IMR-90 (cell line): ENCODE data around the gene PDE4B. TPM values are rescaled to one million over a fixed set of nuclear protein-coding genes. Genes with fewer than 3 reads are reported as not detected.
A peak's percentile ranks its signal among the peaks of the same experiment; 100 is the strongest.

Experiments used
- ATAC-seq: fragments of 200-7000 bp; cut with Tn5 transposase; 2 replicates; pipeline ENCODE4 v1.9.1; 2020; ENCODE audit warnings: low read depth, mild to moderate bottlenecking, moderate library complexity
- BruUV-seq: library from RNA; stranded (reverse); fragments of 400-500 nt; replicated peaks from 2 replicates; lab custom pipeline; 2021; lab: Mats Ljungman, UMichigan
- CTCF ChIA-PET: fragments of 300-600 bp; formaldehyde crosslinking; extraction: SDS; loops from one replicate; lab custom pipeline; 2021; ENCODE audit warnings: antibody characterized with exemption; lab: Yijun Ruan, JAX
- POLR2A ChIA-PET: fragments of 300-600 bp; sonication (Branson Sonifier 250); formaldehyde crosslinking; loops from one replicate; lab custom pipeline; 2022; ENCODE audit warnings: antibody characterized with exemption; ENCODE audit not compliant: unreplicated experiment; lab: Charles Lee
- DNase-seq: peaks from one replicate; pipeline ENCODE4 v3.0.0; 2013
- H2AFZ ChIP-seq: replicated peaks from 2 replicates; pipeline ENCODE3; 2013; ENCODE audit warnings: low read length, mild to moderate bottlenecking; ENCODE audit not compliant: poor library complexity
- H2AK5ac ChIP-seq: 2 replicates; pipeline ENCODE4 v1.6.1; 2013; ENCODE audit warnings: low read depth, low read length, inconsistent platforms
- H2AK9ac ChIP-seq: replicated peaks from 2 replicates; pipeline ENCODE3; 2013; ENCODE audit warnings: mild to moderate bottlenecking, low read depth, low read length, moderate library complexity; ENCODE audit not compliant: poor library complexity
- H2BK120ac ChIP-seq: 2 replicates; pipeline ENCODE4 v1.6.1; 2013; ENCODE audit warnings: low read depth, low read length, inconsistent platforms
- H2BK15ac ChIP-seq: 3 replicates; pipeline ENCODE4 v1.6.1; 2013; ENCODE audit warnings: low read depth, low read length, inconsistent platforms
- H2BK20ac ChIP-seq: 2 replicates; pipeline ENCODE4 v1.6.1; 2013; ENCODE audit warnings: low read depth, mild to moderate bottlenecking, inconsistent platforms, low read length, moderate library complexity
- H2BK5ac ChIP-seq: 2 replicates; pipeline ENCODE4 v1.6.1; 2013; ENCODE audit warnings: mild to moderate bottlenecking, low read depth, low read length, inconsistent platforms; ENCODE audit not compliant: poor library complexity, severe bottlenecking
- H3K14ac ChIP-seq: replicated peaks from 2 replicates; pipeline ENCODE4 v1.6.1; 2013; ENCODE audit warnings: low read depth, low read length, inconsistent platforms
- H3K18ac ChIP-seq: 2 replicates; pipeline ENCODE4 v1.6.1; 2013; ENCODE audit warnings: low read depth, low read length, control low read depth
- H3K23ac ChIP-seq: 2 replicates; pipeline ENCODE4 v1.6.1; 2013; ENCODE audit warnings: low read depth, low read length, inconsistent platforms
- H3K27ac ChIP-seq: 2 replicates; pipeline ENCODE4 v1.5.1; 2013; ENCODE audit warnings: mild to moderate bottlenecking, control low read depth, low read length; ENCODE audit not compliant: insufficient read depth
- H3K27me3 ChIP-seq: 2 replicates; pipeline ENCODE4 v1.6.1; 2013; ENCODE audit warnings: low read length; ENCODE audit not compliant: control insufficient read depth, insufficient read depth
- H3K36me3 ChIP-seq: 2 replicates; pipeline ENCODE4 v1.6.1; 2013; ENCODE audit warnings: low read length, mixed read lengths; ENCODE audit not compliant: control insufficient read depth, insufficient read depth
- H3K4ac ChIP-seq: 2 replicates; pipeline ENCODE4 v1.6.1; 2013; ENCODE audit warnings: low read depth, low read length, inconsistent platforms
- H3K4me1 ChIP-seq: 2 replicates; pipeline ENCODE4 v1.6.1; 2013; ENCODE audit warnings: low read length, mixed read lengths; ENCODE audit not compliant: control insufficient read depth, insufficient read depth
- H3K4me2 ChIP-seq: 2 replicates; pipeline ENCODE4 v1.6.1; 2013; ENCODE audit warnings: low read depth, mild to moderate bottlenecking, control low read depth, low read length, moderate library complexity
- H3K4me3 ChIP-seq: 2 replicates; pipeline ENCODE4 v1.5.1; 2013; ENCODE audit warnings: low read depth, mild to moderate bottlenecking, control low read depth, low read length, moderate library complexity; ENCODE audit not compliant: insufficient read depth
- H3K56ac ChIP-seq: 2 replicates; pipeline ENCODE4 v1.6.1; 2013; ENCODE audit warnings: low read length, inconsistent platforms; ENCODE audit not compliant: insufficient read depth; ENCODE audit errors: extremely low read depth
- H3K79me1 ChIP-seq, 2 experiments: 2 replicates each; pipeline ENCODE4 v1.6.1; 2013; ENCODE audit warnings: low read length in 2 of 2, inconsistent platforms in 1 of 2, low read depth in 1 of 2
- H3K9ac ChIP-seq: 2 replicates; pipeline ENCODE4 v1.6.1; 2013; ENCODE audit warnings: low read depth, low read length, control low read depth
- H3K9me1 ChIP-seq: 2 replicates; pipeline ENCODE4 v1.6.1; 2013; ENCODE audit warnings: low read length, inconsistent platforms; ENCODE audit not compliant: insufficient read depth
- H3K9me3 ChIP-seq: 2 replicates; pipeline ENCODE4 v1.6.1; 2013; ENCODE audit warnings: low read length; ENCODE audit not compliant: control insufficient read depth, insufficient read depth
- H4K20me1 ChIP-seq: 2 replicates; pipeline ENCODE4 v1.6.1; 2013; ENCODE audit warnings: low read length, inconsistent platforms; ENCODE audit not compliant: insufficient read depth
- H4K5ac ChIP-seq: 2 replicates; pipeline ENCODE4 v1.6.1; 2013; ENCODE audit warnings: mild to moderate bottlenecking, low read depth, low read length, control low read depth
- H4K8ac ChIP-seq, 2 experiments: 2 replicates each; pipeline ENCODE4 v1.6.1; 2013; ENCODE audit warnings: low read depth in 2 of 2, low read length in 2 of 2, control low read depth in 1 of 2, inconsistent platforms in 1 of 2
- H4K91ac ChIP-seq: 2 replicates; pipeline ENCODE4 v1.6.1; 2013; ENCODE audit warnings: low read depth, low read length, inconsistent platforms; ENCODE audit not compliant: insufficient read depth
- FOS ChIP-seq: fragments of 150-350 bp; IDR thresholded peaks from 2 replicates; pipeline ENCODE4 v1.6.1; 2016; ENCODE audit warnings: low read depth, low read length
- RAD21 ChIP-seq: IDR thresholded peaks from 2 replicates; pipeline ENCODE4 v1.6.1; 2012; ENCODE audit warnings: low read length, improper control_type of control experiment
- RCOR1 ChIP-seq: IDR thresholded peaks from 2 replicates; pipeline ENCODE4 v1.6.1; 2012; ENCODE audit warnings: mild to moderate bottlenecking, low read length, improper control_type of control experiment; ENCODE audit not compliant: insufficient replicate concordance
- WGBS, 2 experiments: methylation state at CpG; one replicate each; pipeline versions ENCODE4 v1.1.5 to v1.1.7; 2013; ENCODE audit warnings: missing lambda C conversion rate in 2 of 2; ENCODE audit not compliant: insufficient read length in 1 of 2; ENCODE audit errors: extremely low coverage in 2 of 2; 5-methylcytosine and 5-hydroxymethylcytosine counted together
- dilution Hi-C: fragments of 300-500 bp; cut with HindIII; formaldehyde crosslinking; loops from one replicate; pipeline ENCODE4 v1.14.3; 2018; ENCODE audit warnings: low sequenced_read_pairs; ENCODE audit not compliant: unreplicated experiment
- in situ Hi-C: fragments of 300-500 bp; cut with MboI; formaldehyde crosslinking; loops from 3 replicates; pipeline ENCODE4 v1.14.3; 2019; ENCODE audit warnings: low sequenced_read_pairs, inconsistent platforms, mixed read lengths
- intact Hi-C: fragments of 100-400 bp; cut with micrococcal nuclease; formaldehyde crosslinking; loops from 2 replicates; pipeline ENCODE4 v1.10.0; 2022
- polyA plus RNA-seq, 3 experiments: library from polyadenylated mRNA; depleted of rRNA; stranded (reverse); fragments of >200 nt; gene quantifications; 2 replicates each; pipeline ENCODE4 v1.2.3, GENCODE V29; 2012; ENCODE audit warnings: low replicate concordance in 1 of 3
- total RNA-seq: library from RNA; depleted of rRNA; stranded (reverse); fragments of >200 nt; gene quantifications from 2 replicates; pipeline ENCODE4 v1.2.3, GENCODE V29; 2012
- TF ChIP-seq, protein P1 (sequence below): fragments of 150-350 bp; IDR thresholded peaks from 2 replicates; pipeline ENCODE4 v1.6.1; 2017; ENCODE audit warnings: mild to moderate bottlenecking, antibody characterized with exemption, low read length, low read depth

The PDE4B gene
- total and polyA plus RNA-seq, 2 of the 4 experiments (the other 2 are of a cell fraction): 5.8 to 21.3 TPM

DNA sequence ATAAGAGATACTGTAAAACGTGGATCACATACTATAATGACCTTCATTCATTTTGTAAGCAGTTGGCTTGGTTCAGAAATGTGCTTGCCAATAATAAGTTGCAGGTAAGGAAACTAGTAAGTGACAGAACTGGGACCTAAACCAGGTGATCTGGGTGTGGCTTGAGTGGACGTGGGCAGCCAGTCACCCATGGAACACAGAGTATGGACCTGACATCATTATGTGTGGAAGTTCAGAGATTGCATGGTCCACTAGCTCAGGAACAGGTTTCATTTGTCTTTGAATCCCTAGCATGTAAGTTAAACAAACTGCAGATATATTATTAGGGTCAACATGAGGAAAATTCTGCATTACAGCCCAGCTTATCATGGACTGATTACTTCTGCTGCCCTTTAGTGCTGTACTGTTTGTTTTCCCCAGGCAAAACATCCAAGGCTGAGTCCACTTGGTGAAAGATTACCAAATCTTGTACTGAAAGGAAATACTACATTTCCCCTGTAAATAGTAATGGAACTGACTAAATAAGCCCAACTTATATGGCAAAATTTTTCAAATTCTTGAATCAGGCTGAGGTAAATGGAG lies 414.0 kb downstream of the PDE4B start:
- H2BK5ac ChIP-seq: no peak overlapping the region
- no peak overlapping the region for H3K18ac ChIP-seq
- no peaks in the 10 kb centered on the region for H3K79me1 ChIP-seq
- no peaks in the 10 kb centered on the region for H3K27me3 ChIP-seq
- intact Hi-C loops: no loop called here
- H4K5ac ChIP-seq: no peak overlapping the region
- TF ChIP-seq, protein P1, sequence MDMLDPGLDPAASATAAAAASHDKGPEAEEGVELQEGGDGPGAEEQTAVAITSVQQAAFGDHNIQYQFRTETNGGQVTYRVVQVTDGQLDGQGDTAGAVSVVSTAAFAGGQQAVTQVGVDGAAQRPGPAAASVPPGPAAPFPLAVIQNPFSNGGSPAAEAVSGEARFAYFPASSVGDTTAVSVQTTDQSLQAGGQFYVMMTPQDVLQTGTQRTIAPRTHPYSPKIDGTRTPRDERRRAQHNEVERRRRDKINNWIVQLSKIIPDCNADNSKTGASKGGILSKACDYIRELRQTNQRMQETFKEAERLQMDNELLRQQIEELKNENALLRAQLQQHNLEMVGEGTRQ: no peak
- TF ChIP-seq FOS (no peak), RCOR1 (no peak), RAD21 (no peak)
- H2BK20ac ChIP-seq: no peak overlapping the region
- ChIA-PET POLR2A (no interaction called here), CTCF (no interaction called here)
- no TSS peak for BruUV-seq
- H2BK120ac ChIP-seq: no peak overlapping the region
- H3K9me3 ChIP-seq: peaks cover 2% of the 10 kb centered on the region; the same call in 1 of the 2 replicates
- ATAC-seq (peak; percentile 27; the same call in 1 of the 2 replicates), DNase-seq (peak; percentile 32)
- H3K9me1 ChIP-seq: no peaks in the 10 kb centered on the region
- H3K36me3 ChIP-seq: no peaks in the 10 kb centered on the region
- no peak overlapping the region for H3K4me2 ChIP-seq
- no peak overlapping the region for H2BK15ac ChIP-seq
- no peak overlapping the region for H3K4ac ChIP-seq
- H2AFZ ChIP-seq: no peak overlapping the region
- no peak overlapping the region for H3K9ac ChIP-seq
- no peak overlapping the region for H4K91ac ChIP-seq
- no peak overlapping the region for H2AK9ac ChIP-seq
- no peak overlapping the region for H4K8ac ChIP-seq
- no peak overlapping the region for H3K27ac ChIP-seq
- no peak overlapping the region for H3K56ac ChIP-seq
- in situ Hi-C loops: no loop called here
- no peak overlapping the region for H3K23ac ChIP-seq
- H3K14ac ChIP-seq: 0 out of 2 replicates have a peak overlapping the region, but pooled peaks have one; percentile 59
- dilution Hi-C loops: no loop called here
- no peak overlapping the region for H2AK5ac ChIP-seq
- H4K20me1 ChIP-seq: no peaks in the 10 kb centered on the region
- no CpG with 5 or more reads among the region's 2 CpGs for WGBS, 2 experiments
- H3K4me3 ChIP-seq: no peak overlapping the region
- H3K4me1 ChIP-seq: no peaks in the 10 kb centered on the region; the same call in 1 of the 2 replicates
